MM.1S (cell line): ENCODE data around the gene ZNF648.

Experiments
- DNase-seq: peaks from one replicate; pipeline ENCODE4 v3.0.0-alpha.2; 2015
- H2AFZ ChIP-seq: fragments of 300-600 bp; sonication (generic); 2 replicates; pipeline ENCODE4 v1.6.0; 2016; ENCODE audit warnings: antibody characterized with exemption, low read length
- H3F3A ChIP-seq: fragments of 300-600 bp; sonication (generic); 2 replicates; pipeline ENCODE4 v1.6.1; 2016; ENCODE audit warnings: mild to moderate bottlenecking, antibody characterized with exemption, low read length, moderate library complexity, mixed read lengths; ENCODE audit not compliant: insufficient read depth
- H3K27ac ChIP-seq: fragments of 300-600 bp; sonication (generic); 2 replicates; pipeline ENCODE4 v1.5.1; 2016; ENCODE audit warnings: mild to moderate bottlenecking, low read length
- H3K27me3 ChIP-seq: fragments of 300-600 bp; sonication (generic); replicated peaks from 2 replicates; pipeline ENCODE4 v1.6.0; 2016; ENCODE audit warnings: low read length; ENCODE audit not compliant: insufficient read depth
- H3K36me3 ChIP-seq: fragments of 300-600 bp; sonication (generic); replicated peaks from 2 replicates; pipeline ENCODE4 v1.6.1; 2016; ENCODE audit warnings: mild to moderate bottlenecking, low read length, mixed read lengths; ENCODE audit not compliant: insufficient read depth
- H3K4me1 ChIP-seq: fragments of 300-600 bp; sonication (generic); 2 replicates; pipeline ENCODE4 v1.6.1; 2016; ENCODE audit warnings: low read length, mixed read lengths
- H3K4me2 ChIP-seq: fragments of 300-600 bp; sonication (generic); 2 replicates; pipeline ENCODE4 v1.6.0; 2016; ENCODE audit warnings: low read depth, low read length
- H3K4me3 ChIP-seq: fragments of 300-600 bp; sonication (generic); 2 replicates; pipeline ENCODE4 v1.5.1; 2016; ENCODE audit warnings: low read length, mixed read lengths
- H3K79me2 ChIP-seq: fragments of 300-600 bp; sonication (generic); 2 replicates; pipeline ENCODE4 v1.6.1; 2016; ENCODE audit warnings: mixed run types, low read length, mixed read lengths
- H3K9ac ChIP-seq: fragments of 300-600 bp; sonication (generic); 2 replicates; pipeline ENCODE4 v1.6.1; 2016; ENCODE audit warnings: low read length, mixed read lengths
- H3K9me2 ChIP-seq: fragments of 300-600 bp; sonication (generic); replicated peaks from 2 replicates; pipeline ENCODE4 v1.6.1; 2016; ENCODE audit warnings: mild to moderate bottlenecking, low read length, mixed read lengths; ENCODE audit not compliant: insufficient read depth
- H3K9me3 ChIP-seq: fragments of 300-600 bp; sonication (generic); replicated peaks from 2 replicates; pipeline ENCODE4 v1.6.1; 2016; ENCODE audit warnings: mild to moderate bottlenecking, low read length, mixed read lengths; ENCODE audit not compliant: insufficient read depth
- H4K20me1 ChIP-seq: fragments of 300-600 bp; sonication (generic); 2 replicates; pipeline ENCODE4 v1.6.1; 2016; ENCODE audit warnings: mild to moderate bottlenecking, low read length, moderate library complexity, mixed read lengths; ENCODE audit not compliant: insufficient read depth
- CTCF ChIP-seq: fragments of 300-600 bp; sonication (generic); IDR thresholded peaks from 2 replicates; pipeline ENCODE4 v1.5.1; 2016; ENCODE audit warnings: antibody characterized with exemption, low read length, mixed read lengths
- EZH2 ChIP-seq: fragments of 300-600 bp; sonication (generic); optimal IDR thresholded peaks from 2 replicates; pipeline ENCODE3; 2017; ENCODE audit warnings: low read depth, mild to moderate bottlenecking, antibody characterized with exemption, low read length, mixed read lengths
- EZH2phosphoT487 ChIP-seq: fragments of 300-600 bp; sonication (generic); IDR thresholded peaks from 2 replicates; pipeline ENCODE4 v1.6.1; 2018; ENCODE audit warnings: antibody characterized with exemption, low read length

ZNF648 gene

GRCh38 chr1:182061594-182061993 is at the start of gene ZNF648:
TSS of gene ZNF648 (minus strand) at chr1:182061712. CDS start at chr1:182058010, 3,702 bp downstream.
- no peak within 1 kb of the TSS for H2AFZ ChIP-seq

DNA sequence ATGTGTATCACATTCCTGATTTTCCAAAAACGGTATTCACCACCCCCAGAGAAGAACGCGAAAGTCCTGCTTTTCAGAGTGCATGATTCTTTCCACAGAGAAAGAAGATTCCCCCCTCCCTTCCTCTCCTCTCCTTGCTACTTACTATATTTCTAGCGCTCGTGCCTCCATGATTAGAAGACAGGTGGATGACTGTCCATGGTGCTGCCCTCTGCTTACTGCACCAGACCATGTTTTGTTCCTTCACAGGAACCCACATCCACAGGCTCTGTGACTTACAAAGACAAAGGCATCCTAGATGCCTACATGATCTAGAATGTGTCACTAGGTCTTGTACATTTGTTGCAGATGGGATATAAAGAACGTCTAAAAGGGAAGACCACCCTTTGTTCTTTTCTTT is 49.1 kb upstream of the ZNF648 start:
- no peaks in the 10 kb centered on the region for H3K9me3 ChIP-seq
- H4K20me1 ChIP-seq = no peaks in the 10 kb centered on the region
- no peaks in the 10 kb centered on the region for H3F3A ChIP-seq
- no peak for DNase-seq
- H3K4me3 ChIP-seq = no peak overlapping the region
- no peak overlapping the region for H2AFZ ChIP-seq
- no peak overlapping the region for H3K4me2 ChIP-seq
- no peaks in the 10 kb centered on the region for H3K36me3 ChIP-seq
- no peak overlapping the region for H3K27ac ChIP-seq
- no peak for TF ChIP-seq EZH2phosphoT487
- no peaks in the 10 kb centered on the region for H3K79me2 ChIP-seq
- no peaks in the 10 kb centered on the region for H3K27me3 ChIP-seq
- no peak overlapping the region for H3K9ac ChIP-seq
- H3K9me2 ChIP-seq = no peaks in the 10 kb centered on the region
- no peaks in the 10 kb centered on the region for H3K4me1 ChIP-seq

More at GRCh38 chr1:182061594-182061993, at the start of gene ZNF648:
- H3K9ac ChIP-seq = no peak within 1 kb of the TSS
- TF ChIP-seq CTCF (no peak), EZH2phosphoT487 (no peak), EZH2 (no peak)
- no peak within 1 kb of the TSS for H3K4me2 ChIP-seq
- no peaks in the 10 kb centered on the region for H3K36me3 ChIP-seq
- H3K9me3 ChIP-seq = no peaks in the 10 kb centered on the region
- H3K9me2 ChIP-seq = no peaks in the 10 kb centered on the region
- H4K20me1 ChIP-seq = no peaks in the 10 kb centered on the region
- H3K27ac ChIP-seq = no peak within 1 kb of the TSS
- no peaks in the 10 kb centered on the region for H3K27me3 ChIP-seq
- no peak within 1 kb of the TSS for H3K4me3 ChIP-seq
- H3F3A ChIP-seq = no peaks in the 10 kb centered on the region
- H3K79me2 ChIP-seq = no peaks in the 10 kb centered on the region
- no peaks in the 10 kb centered on the region for H3K4me1 ChIP-seq
- DNase-seq = no peak

DNA sequence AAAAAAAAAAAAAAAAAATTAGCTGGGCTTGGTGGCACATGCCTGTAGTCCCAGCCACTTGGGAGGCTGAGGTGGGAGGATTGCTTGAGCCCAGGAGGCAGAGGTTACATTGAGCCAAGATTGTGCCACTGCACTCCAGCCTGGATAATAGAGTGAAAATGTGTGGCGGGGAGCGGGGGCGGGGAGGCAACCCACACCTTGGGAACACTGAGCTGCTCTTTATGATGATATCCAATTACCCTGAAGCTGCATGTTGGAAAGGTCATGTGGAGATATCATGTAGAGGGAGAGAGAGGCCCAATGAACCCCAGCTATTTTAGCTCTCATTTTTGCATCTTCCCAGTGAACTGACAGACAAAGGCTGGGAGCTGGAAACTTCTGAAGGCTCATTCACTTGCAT is 48.3 kb upstream of the ZNF648 start:
- H3K4me2 ChIP-seq = no peak overlapping the region

More for the DNA sequence above, 48.3 kb upstream of the ZNF648 start:
- Histone ChIP-seq H3K9me2 (no peaks in the 10 kb centered on the region), H3K9ac (no peak overlapping the region), H3K27me3 (no peaks in the 10 kb centered on the region), H3K27ac (no peak overlapping the region), H4K20me1 (no peaks in the 10 kb centered on the region), H3F3A (no peaks in the 10 kb centered on the region), H3K4me1 (no peaks in the 10 kb centered on the region), H3K36me3 (no peaks in the 10 kb centered on the region), H3K9me3 (no peaks in the 10 kb centered on the region), H2AFZ (no peak overlapping the region), H3K4me3 (no peak overlapping the region), H3K79me2 (no peaks in the 10 kb centered on the region)
- TF ChIP-seq EZH2phosphoT487 = no peak
- TF ChIP-seq EZH2 = no peak
- no peak for TF ChIP-seq CTCF
- DNase-seq = no peak
